HEK293 (cell line): ENCODE data around the gene SNN.
A peak's percentile ranks its signal among the peaks of the same experiment; 100 is the strongest.

ENCODE experiments used
- CTCF ChIA-PET: fragments of 350-600 bp; formaldehyde crosslinking; extraction: SDS; loops from one replicate; lab custom pipeline; 2021; ENCODE audit warnings: antibody characterized with exemption; lab: Yijun Ruan, JAX
- POLR2A ChIA-PET: fragments of 300-600 bp; formaldehyde crosslinking; extraction: SDS; loops from one replicate; lab custom pipeline; 2020; ENCODE audit warnings: antibody characterized with exemption, inconsistent platforms; lab: Yijun Ruan, JAX
- H3K27ac ChIP-seq: fragments of 200-500 bp; sonication (Bioruptor generic); 2 replicates; pipeline ENCODE4 v1.5.1; 2014; ENCODE audit warnings: low read depth, low read length, control low read depth, inconsistent platforms; ENCODE audit errors: extremely low read depth
- H3K36me3 ChIP-seq, 2 experiments: fragments of 200-500 bp in 1 of 2; sonication (Bioruptor generic) in 1 of 2; 1 replicate in 1 of 2; 2 replicates in 1 of 2; pipeline ENCODE4 v1.5.1; 2014 to 2017; ENCODE audit warnings: inconsistent platforms in 2 of 2, low read length in 2 of 2; ENCODE audit not compliant: control insufficient read depth in 2 of 2, insufficient read depth in 1 of 2
- H3K4me1 ChIP-seq: fragments of 200-500 bp; sonication (Bioruptor generic); 2 replicates; pipeline ENCODE4 v1.5.1; 2014; ENCODE audit warnings: mild to moderate bottlenecking, low read length, inconsistent platforms; ENCODE audit not compliant: control insufficient read depth, insufficient read depth
- H3K4me3 ChIP-seq: 2 replicates; pipeline ENCODE4 v1.5.1; 2011; ENCODE audit warnings: low read depth, mild to moderate bottlenecking, control low read depth, low read length, moderate library complexity
- H3K9me3 ChIP-seq: fragments of 200-500 bp; sonication (Bioruptor generic); 2 replicates; pipeline ENCODE4 v1.5.1; 2014; ENCODE audit warnings: low read depth, low read length, inconsistent platforms; ENCODE audit not compliant: control insufficient read depth, insufficient read depth
- BCL11A ChIP-seq: fragments of 450-650 bp; formaldehyde crosslinking; IDR thresholded peaks from 2 replicates; pipeline ENCODE4 v1.5.1; 2016; ENCODE audit warnings: low read depth, missing biosample characterization, missing genetic modification characterization
- BCL6B ChIP-seq: fragments of 450-650 bp; formaldehyde crosslinking; IDR thresholded peaks from 2 replicates; pipeline ENCODE4 v1.5.1; 2017; ENCODE audit warnings: missing biosample characterization, missing genetic modification characterization
- HIC1 ChIP-seq: fragments of 450-650 bp; formaldehyde crosslinking; IDR thresholded peaks from 2 replicates; pipeline ENCODE4 v1.5.1; 2016; ENCODE audit warnings: missing biosample characterization, missing genetic modification characterization
- PBX3 ChIP-seq: sonication (generic); formaldehyde crosslinking; IDR thresholded peaks from 2 replicates; pipeline ENCODE4 v1.8.1; 2022; ENCODE audit warnings: mild to moderate bottlenecking, moderate library complexity, missing genetic modification reagents
- SCRT1 ChIP-seq: fragments of 450-650 bp; formaldehyde crosslinking; IDR thresholded peaks from 2 replicates; pipeline ENCODE4 v1.5.1; 2016; ENCODE audit warnings: missing biosample characterization, missing genetic modification characterization, borderline replicate concordance
- SETDB1 ChIP-seq: IDR thresholded peaks from one replicate; pipeline ENCODE4 v1.6.1; 2017; ENCODE audit warnings: mild to moderate bottlenecking, low read length, moderate library complexity, mixed read lengths; ENCODE audit not compliant: insufficient read length
- SP2 ChIP-seq: fragments of 450-650 bp; formaldehyde crosslinking; IDR thresholded peaks from 2 replicates; pipeline ENCODE4 v1.5.1; 2016; ENCODE audit warnings: missing biosample characterization, missing genetic modification characterization
- SP7 ChIP-seq: fragments of 450-650 bp; formaldehyde crosslinking; IDR thresholded peaks from 2 replicates; pipeline ENCODE4 v1.5.1; 2016; ENCODE audit warnings: missing biosample characterization, missing genetic modification characterization
- ZBTB8A ChIP-seq: fragments of 450-650 bp; formaldehyde crosslinking; IDR thresholded peaks from 2 replicates; pipeline ENCODE4 v1.5.1; 2016; ENCODE audit warnings: missing biosample characterization, missing genetic modification characterization
- ZEB2 ChIP-seq: fragments of 450-650 bp; formaldehyde crosslinking; IDR thresholded peaks from 2 replicates; pipeline ENCODE4 v1.5.1; 2016; ENCODE audit warnings: missing biosample characterization, missing genetic modification characterization
- ZNF280D ChIP-seq: fragments of 450-650 bp; formaldehyde crosslinking; IDR thresholded peaks from 2 replicates; pipeline ENCODE4 v1.5.1; 2016; ENCODE audit warnings: missing biosample characterization, missing genetic modification characterization
- ZNF366 ChIP-seq: fragments of 450-650 bp; formaldehyde crosslinking; conservative IDR thresholded peaks from 2 replicates; pipeline ENCODE4 v1.5.1; 2016; ENCODE audit warnings: missing biosample characterization, missing genetic modification characterization
- ZNF473 ChIP-seq: fragments of 450-650 bp; formaldehyde crosslinking; IDR thresholded peaks from 2 replicates; pipeline ENCODE4 v1.5.1; 2017; ENCODE audit warnings: missing biosample characterization, missing genetic modification characterization
- ZNF48 ChIP-seq: fragments of 450-650 bp; formaldehyde crosslinking; IDR thresholded peaks from 2 replicates; pipeline ENCODE4 v1.5.1; 2016; ENCODE audit warnings: missing biosample characterization, missing genetic modification characterization
- ZNF501 ChIP-seq: fragments of 450-650 bp; formaldehyde crosslinking; IDR thresholded peaks from 2 replicates; pipeline ENCODE4 v1.5.1; 2016; ENCODE audit warnings: missing biosample characterization, missing genetic modification characterization
- ZNF596 ChIP-seq: fragments of 450-650 bp; IDR thresholded peaks from 2 replicates; pipeline ENCODE4 v1.5.0; 2018; ENCODE audit warnings: missing biosample characterization, mild to moderate bottlenecking, missing genetic modification characterization, moderate library complexity
- ZNF660 ChIP-seq: fragments of 450-650 bp; IDR thresholded peaks from 2 replicates; pipeline ENCODE4 v1.5.1; 2018; ENCODE audit warnings: missing biosample characterization, mild to moderate bottlenecking, missing genetic modification characterization
- ZNF670 ChIP-seq: fragments of 450-650 bp; formaldehyde crosslinking; IDR thresholded peaks from 2 replicates; pipeline ENCODE4 v1.5.1; 2016; ENCODE audit warnings: missing biosample characterization, missing genetic modification characterization, low read depth
- ZNF692 ChIP-seq: fragments of 450-650 bp; formaldehyde crosslinking; IDR thresholded peaks from 2 replicates; pipeline ENCODE4 v1.5.1; 2016; ENCODE audit warnings: missing biosample characterization, missing genetic modification characterization
- ZNF701 ChIP-seq: fragments of 450-650 bp; formaldehyde crosslinking; IDR thresholded peaks from 2 replicates; pipeline ENCODE4 v1.5.1; 2016; ENCODE audit warnings: missing biosample characterization, missing genetic modification characterization
- ZNF776 ChIP-seq: fragments of 450-650 bp; formaldehyde crosslinking; IDR thresholded peaks from 2 replicates; pipeline ENCODE4 v1.5.0; 2017; ENCODE audit warnings: missing biosample characterization, missing genetic modification characterization, borderline replicate concordance
- ZNF777 ChIP-seq: fragments of 450-650 bp; formaldehyde crosslinking; IDR thresholded peaks from 2 replicates; pipeline ENCODE4 v1.5.1; 2017; ENCODE audit warnings: missing biosample characterization, missing genetic modification characterization, borderline replicate concordance
- TF ChIP-seq, protein P1 (sequence below): fragments of 450-650 bp; formaldehyde crosslinking; optimal IDR thresholded peaks from 2 replicates; pipeline ENCODE3; 2016; ENCODE audit warnings: missing biosample characterization, mild to moderate bottlenecking, missing genetic modification characterization
- TF ChIP-seq, protein P2 (sequence below): fragments of 450-650 bp; formaldehyde crosslinking; IDR thresholded peaks from 2 replicates; pipeline ENCODE4 v1.5.1; 2016; ENCODE audit warnings: missing biosample characterization, missing genetic modification characterization

Gene SNN

GRCh38 chr16:11667824-11668622 is at the start of gene SNN:
TSS of gene SNN (plus strand) at chr16:11668455. CDS start at chr16:11676060, 7,605 bp downstream.
- Histone ChIP-seq H3K36me3 (no peaks in the 10 kb centered on the region), H3K9me3 (no peaks in the 10 kb centered on the region), H3K27ac (no peak within 1 kb of the TSS), H3K4me1 (no peaks in the 10 kb centered on the region), H3K4me3 (peak within 1 kb of the TSS; percentile 47)
- POLR2A ChIA-PET = no interaction called here
- CTCF ChIA-PET = interaction anchor here (0.5 to 0.6 kb wide), 4 partner anchors 44 to 714 kb away, joined by 3 read pairs; no protein-coding TSS in a partner anchor
- TF ChIP-seq ZEB2 (tag by site-specific recombination) (no peak), ZNF777 (tag by site-specific recombination) (no peak), ZNF670 (no peak), HIC1 (tag by site-specific recombination) (no peak), ZNF473 (tag by site-specific recombination) (no peak), BCL11A (tag by site-specific recombination) (no peak), ZBTB8A (tag by site-specific recombination) (peak; percentile 86), ZNF660 (tag by site-specific recombination) (no peak), ZNF501 (tag by site-specific recombination) (no peak), SP2 (tag by site-specific recombination) (0 out of 2 replicates have a peak, but pooled peaks have one; percentile 11), ZNF692 (tag by site-specific recombination) (0 out of 2 replicates have a peak, but pooled peaks have one; percentile 26), SETDB1 (no peak), SP7 (0 out of 2 replicates have a peak, but pooled peaks have one; percentile 23), ZNF596 (tag by site-specific recombination) (no peak), ZNF366 (tag by site-specific recombination) (no peak), ZNF48 (tag by site-specific recombination) (no peak), BCL6B (tag by site-specific recombination) (no peak), ZNF776 (tag by site-specific recombination) (no peak), ZNF280D (tag by site-specific recombination) (no peak), PBX3 (CRISPR knock-in tag) (no peak), SCRT1 (tag by site-specific recombination) (no peak), ZNF701 (tag by site-specific recombination) (no peak)
- TF ChIP-seq, protein P1, sequence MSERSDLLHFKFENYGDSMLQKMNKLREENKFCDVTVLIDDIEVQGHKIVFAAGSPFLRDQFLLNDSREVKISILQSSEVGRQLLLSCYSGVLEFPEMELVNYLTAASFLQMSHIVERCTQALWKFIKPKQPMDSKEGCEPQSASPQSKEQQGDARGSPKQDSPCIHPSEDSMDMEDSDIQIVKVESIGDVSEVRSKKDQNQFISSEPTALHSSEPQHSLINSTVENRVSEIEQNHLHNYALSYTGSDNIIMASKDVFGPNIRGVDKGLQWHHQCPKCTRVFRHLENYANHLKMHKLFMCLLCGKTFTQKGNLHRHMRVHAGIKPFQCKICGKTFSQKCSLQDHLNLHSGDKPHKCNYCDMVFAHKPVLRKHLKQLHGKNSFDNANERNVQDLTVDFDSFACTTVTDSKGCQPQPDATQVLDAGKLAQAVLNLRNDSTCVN = peak; percentile 36
- TF ChIP-seq, protein P2, sequence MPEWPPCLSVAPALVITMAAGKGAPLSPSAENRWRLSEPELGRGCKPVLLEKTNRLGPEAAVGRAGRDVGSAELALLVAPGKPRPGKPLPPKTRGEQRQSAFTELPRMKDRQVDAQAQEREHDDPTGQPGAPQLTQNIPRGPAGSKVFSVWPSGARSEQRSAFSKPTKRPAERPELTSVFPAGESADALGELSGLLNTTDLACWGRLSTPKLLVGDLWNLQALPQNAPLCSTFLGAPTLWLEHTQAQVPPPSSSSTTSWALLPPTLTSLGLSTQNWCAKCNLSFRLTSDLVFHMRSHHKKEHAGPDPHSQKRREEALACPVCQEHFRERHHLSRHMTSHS (tag by site-specific recombination) = no peak
